Tibial nerve (tissue), 4 donors: ENCODE data around the gene CLECL1. TPM values are rescaled to one million over a fixed set of nuclear protein-coding genes. Genes with fewer than 3 reads are reported as not detected.

Experiments used
- DNase-seq, 2 donors: peaks; one replicate each; pipeline ENCODE4 v3.0.0-alpha.2; 2019; ENCODE audit warnings: low spot score in 2 of 2
- H3K27ac ChIP-seq, 4 donors: fragments of 200-600 bp; sonication (generic) in 3 of 4; one replicate each; pipeline ENCODE4 v1.5.1; 2017 to 2019; ENCODE audit warnings: mild to moderate bottlenecking in 1 of 4
- H3K27me3 ChIP-seq, 2 donors: fragments of 200-600 bp; sonication (generic) in 1 of 2; one replicate each; pipeline versions ENCODE4 v1.5.1 to v1.6.0; 2017 to 2019
- H3K36me3 ChIP-seq, 3 donors: fragments of 200-600 bp; sonication (generic); one replicate each; pipeline ENCODE4 v1.5.1; 2018 to 2019
- H3K4me1 ChIP-seq, 4 donors: fragments of 200-600 bp; sonication (generic) in 3 of 4; one replicate each; pipeline ENCODE4 v1.5.1; 2017 to 2019
- H3K4me3 ChIP-seq, 4 donors: fragments of 200-600 bp; sonication (generic) in 3 of 4; one replicate each; pipeline ENCODE4 v1.5.1; 2017 to 2019; ENCODE audit warnings: mild to moderate bottlenecking in 1 of 4, moderate library complexity in 1 of 4
- H3K9me3 ChIP-seq, 4 donors: fragments of 200-600 bp; sonication (generic) in 3 of 4; one replicate each; pipeline ENCODE4 v1.5.1; 2017 to 2019
- EP300 ChIP-seq, 2 donors: sonication (generic); formaldehyde crosslinking; IDR thresholded peaks; one replicate each; pipeline ENCODE4 v1.6.1; 2017; ENCODE audit warnings: antibody characterized with exemption in 2 of 2, mild to moderate bottlenecking in 1 of 2
- POLR2A ChIP-seq, 2 donors: fragments of 450-650 bp; IDR thresholded peaks; one replicate each; pipeline ENCODE4 v1.6.1; 2017; ENCODE audit warnings: antibody characterized with exemption in 2 of 2, mild to moderate bottlenecking in 2 of 2, moderate library complexity in 2 of 2
- WGBS, 2 donors: methylation state at CpG; one replicate each; pipeline ENCODE4 v1.1.5; 2018; 5-methylcytosine and 5-hydroxymethylcytosine counted together
- total RNA-seq, 4 donors: library from RNA; depleted of rRNA; stranded (reverse); fragments of >200 nt; gene quantifications; one replicate each; pipeline ENCODE4 v1.1.0, GENCODE V29; 2016
- TF ChIP-seq, protein P1 (sequence below), 5 experiments: fragments of 200-600 bp in 3 of 5; fragments of 450-650 bp in 2 of 5; sonication (generic) in 3 of 5; IDR thresholded peaks; one replicate each; pipeline ENCODE4 v1.5.1; 2016 to 2019; ENCODE audit warnings: antibody characterized with exemption in 5 of 5, mild to moderate bottlenecking in 3 of 5, moderate library complexity in 2 of 5

The CLECL1 gene
- not detected for total RNA-seq

DNA sequence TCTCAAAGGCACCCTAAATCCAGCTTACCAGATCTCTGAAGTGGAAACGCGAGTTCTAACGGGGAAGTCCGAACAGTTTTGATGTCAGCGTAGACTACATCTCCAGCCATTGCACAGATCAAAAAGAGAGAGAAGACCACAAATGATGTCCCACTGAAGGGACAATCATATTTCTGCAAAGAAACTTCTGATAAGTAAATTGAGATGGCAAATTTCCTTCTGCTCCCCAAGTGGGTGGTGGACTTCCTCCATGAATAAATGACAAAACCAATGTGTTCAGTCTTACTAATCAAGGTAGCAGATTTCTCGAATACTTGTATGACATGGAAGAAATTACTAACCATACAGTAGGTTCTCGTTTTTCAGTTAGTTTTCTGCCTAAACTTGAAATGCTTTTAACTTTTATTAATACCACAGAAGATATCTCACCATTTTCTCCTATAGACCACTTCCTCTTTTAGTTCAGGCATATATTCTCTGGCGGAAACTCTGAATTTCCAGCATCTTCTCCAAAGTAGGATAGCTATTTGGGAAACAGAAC is at the start of gene CLECL1:
Gene CLECL1, minus strand, starts transcription at position 177 of the 541 bp plus-strand sequence.
- Histone ChIP-seq H3K9me3 (no peaks in the 10 kb centered on the region), H3K27ac (peak within 1 kb of the TSS in 2 of 4 donors; percentile 6 to 70), H3K36me3 (no peaks in the 10 kb centered on the region), H3K4me3 (peak within 1 kb of the TSS in 1 of 4 donors; percentile 27), H3K27me3 (no peaks in the 10 kb centered on the region), H3K4me1 (peaks cover 0 to 3% (median 0%) of the 10 kb centered on the region in 4 donors)
- 71 to 79% methylated on average over 8 of the region's 8 CpGs for WGBS, 2 donors
- DNase-seq, result no peak
- TF ChIP-seq EP300 (IDR thresholded peaks at IDR 0.05), result no peak
- no peak for TF ChIP-seq POLR2A (IDR thresholded peaks at IDR 0.05)
- TF ChIP-seq, protein P1, sequence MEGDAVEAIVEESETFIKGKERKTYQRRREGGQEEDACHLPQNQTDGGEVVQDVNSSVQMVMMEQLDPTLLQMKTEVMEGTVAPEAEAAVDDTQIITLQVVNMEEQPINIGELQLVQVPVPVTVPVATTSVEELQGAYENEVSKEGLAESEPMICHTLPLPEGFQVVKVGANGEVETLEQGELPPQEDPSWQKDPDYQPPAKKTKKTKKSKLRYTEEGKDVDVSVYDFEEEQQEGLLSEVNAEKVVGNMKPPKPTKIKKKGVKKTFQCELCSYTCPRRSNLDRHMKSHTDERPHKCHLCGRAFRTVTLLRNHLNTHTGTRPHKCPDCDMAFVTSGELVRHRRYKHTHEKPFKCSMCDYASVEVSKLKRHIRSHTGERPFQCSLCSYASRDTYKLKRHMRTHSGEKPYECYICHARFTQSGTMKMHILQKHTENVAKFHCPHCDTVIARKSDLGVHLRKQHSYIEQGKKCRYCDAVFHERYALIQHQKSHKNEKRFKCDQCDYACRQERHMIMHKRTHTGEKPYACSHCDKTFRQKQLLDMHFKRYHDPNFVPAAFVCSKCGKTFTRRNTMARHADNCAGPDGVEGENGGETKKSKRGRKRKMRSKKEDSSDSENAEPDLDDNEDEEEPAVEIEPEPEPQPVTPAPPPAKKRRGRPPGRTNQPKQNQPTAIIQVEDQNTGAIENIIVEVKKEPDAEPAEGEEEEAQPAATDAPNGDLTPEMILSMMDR (IDR thresholded peaks at IDR 0.05), result no peak

GRCh38 chr12:9781360-9781759 is 48.5 kb upstream of the CLECL1 start:
- TF ChIP-seq POLR2A (IDR thresholded peaks at IDR 0.05) (no peak), EP300 (IDR thresholded peaks at IDR 0.05) (no peak)
- TF ChIP-seq, protein P1 (IDR thresholded peaks at IDR 0.05), result no peak
- no peak for DNase-seq
- Histone ChIP-seq H3K27ac (no peak overlapping the region), H3K4me3 (no peak overlapping the region), H3K4me1 (no peaks in the 10 kb centered on the region), H3K9me3 (no peaks in the 10 kb centered on the region), H3K27me3 (no peaks in the 10 kb centered on the region), H3K36me3 (no peaks in the 10 kb centered on the region)
- 74 to 86% methylated on average over 2 of the region's 2 CpGs for WGBS, 2 donors

GRCh38 chr12:9779209-9779608 is 46.3 kb upstream of the CLECL1 start:
- H3K9me3 ChIP-seq, result no peaks in the 10 kb centered on the region
- no peaks in the 10 kb centered on the region for H3K36me3 ChIP-seq
- WGBS, 2 donors, result 76 to 81% methylated on average over 4 of the region's 4 CpGs
- no peak overlapping the region for H3K4me3 ChIP-seq
- H3K4me1 ChIP-seq, result no peaks in the 10 kb centered on the region
- H3K27ac ChIP-seq, result no peak overlapping the region
- no peak for DNase-seq
- TF ChIP-seq, protein P1 (IDR thresholded peaks at IDR 0.05), result no peak
- no peak for TF ChIP-seq POLR2A (IDR thresholded peaks at IDR 0.05)
- no peak for TF ChIP-seq EP300 (IDR thresholded peaks at IDR 0.05)
- no peaks in the 10 kb centered on the region for H3K27me3 ChIP-seq

DNA sequence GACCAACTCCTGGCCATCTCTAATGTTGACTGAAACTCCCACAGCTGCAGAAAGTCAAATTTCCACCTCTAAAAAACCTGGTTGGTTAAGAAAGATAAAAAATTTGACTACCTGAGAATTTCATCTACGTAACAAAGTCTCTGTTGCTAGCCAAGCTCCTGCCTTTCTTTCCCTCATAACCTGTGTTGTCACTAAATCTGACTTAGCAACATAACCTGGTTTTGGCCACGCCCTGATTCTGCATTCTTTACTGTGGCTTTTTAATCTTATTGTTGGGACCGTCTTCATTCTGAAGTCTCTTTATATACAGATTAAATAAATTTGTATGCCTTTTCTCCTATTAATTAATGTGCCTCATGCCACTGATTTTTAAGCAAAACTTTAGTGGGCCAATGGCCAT is 43.9 kb upstream of the CLECL1 start:
- no peaks in the 10 kb centered on the region for H3K9me3 ChIP-seq
- no peak overlapping the region for H3K27ac ChIP-seq
- no peak overlapping the region for H3K4me3 ChIP-seq
- TF ChIP-seq, protein P1 (IDR thresholded peaks at IDR 0.05), result no peak
- WGBS, 2 donors, result 83% methylated on average over 3 of the region's 3 CpGs
- no peaks in the 10 kb centered on the region for H3K27me3 ChIP-seq
- no peak for DNase-seq
- H3K36me3 ChIP-seq, result no peaks in the 10 kb centered on the region
- no peaks in the 10 kb centered on the region for H3K4me1 ChIP-seq

DNA sequence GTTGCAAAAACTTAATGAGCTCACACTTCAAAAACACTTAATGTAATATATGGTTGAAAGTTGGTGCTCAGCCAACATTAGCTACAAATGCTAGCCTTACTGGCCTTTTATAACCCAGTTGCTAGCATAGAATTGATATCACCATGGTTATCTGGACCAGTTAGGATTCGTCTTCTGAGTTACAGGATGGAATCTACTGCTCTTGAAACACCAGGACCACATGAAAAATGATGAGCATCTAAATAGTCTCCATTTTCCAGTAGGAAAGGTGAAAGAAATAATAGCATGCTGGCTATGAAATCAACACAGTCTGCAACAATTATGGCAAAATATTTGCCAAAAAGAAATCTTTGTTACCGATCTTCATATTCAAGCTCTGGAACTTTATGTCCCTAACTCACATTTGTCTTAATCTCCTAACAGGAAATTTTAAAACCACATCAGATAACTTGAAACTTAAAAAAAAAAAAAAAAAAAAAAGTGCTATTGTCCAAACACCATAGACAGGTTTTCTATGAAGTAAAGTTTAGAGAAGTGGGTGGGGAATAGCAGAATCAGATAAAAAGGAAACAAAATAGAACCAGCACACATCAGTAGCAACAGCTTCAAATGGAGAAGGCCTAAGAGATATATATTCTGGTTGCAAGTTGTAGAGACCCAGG is 40.5 kb upstream of the CLECL1 start:
- Histone ChIP-seq H3K27ac (no peak overlapping the region), H3K36me3 (no peaks in the 10 kb centered on the region), H3K27me3 (no peaks in the 10 kb centered on the region), H3K9me3 (no peaks in the 10 kb centered on the region), H3K4me1 (no peaks in the 10 kb centered on the region), H3K4me3 (no peak overlapping the region)
- 80 to 81% methylated on average over 2 of the region's 2 CpGs for WGBS, 2 donors
- TF ChIP-seq, protein P1 (IDR thresholded peaks at IDR 0.05), result no peak
- no peak for TF ChIP-seq EP300 (IDR thresholded peaks at IDR 0.05)
- no peak for TF ChIP-seq POLR2A (IDR thresholded peaks at IDR 0.05)
- DNase-seq, result no peak
